Duodenal mucosa (tissue), 2 donors: ENCODE measurements around the gene GAA.

ENCODE experiments used
- H3K27ac ChIP-seq: one replicate; pipeline ENCODE4 v1.7.0; 2013; ENCODE audit warnings: low read depth, low read length
- H3K27me3 ChIP-seq, 2 donors: one replicate each; pipeline ENCODE4 v1.7.0; 2013; ENCODE audit warnings: low read length in 2 of 2, control low read depth in 1 of 2; ENCODE audit not compliant: insufficient read depth in 2 of 2, control insufficient read depth in 1 of 2
- H3K36me3 ChIP-seq, 2 donors: one replicate each; pipeline ENCODE4 v1.7.0; 2013; ENCODE audit warnings: low read length in 2 of 2, control low read depth in 1 of 2; ENCODE audit not compliant: insufficient read depth in 2 of 2, control insufficient read depth in 1 of 2
- H3K4me1 ChIP-seq, 2 donors: one replicate each; pipeline ENCODE4 v1.7.0; 2013; ENCODE audit warnings: low read length in 2 of 2, control low read depth in 1 of 2; ENCODE audit not compliant: insufficient read depth in 2 of 2, control insufficient read depth in 1 of 2
- H3K4me3 ChIP-seq, 2 donors: one replicate each; pipeline ENCODE4 v1.7.0; 2013; ENCODE audit warnings: low read length in 2 of 2, low read depth in 1 of 2
- H3K9ac ChIP-seq, 2 donors: one replicate each; pipeline ENCODE4 v1.7.0; 2013; ENCODE audit warnings: low read length in 2 of 2, low read depth in 1 of 2
- H3K9me3 ChIP-seq, 2 donors: one replicate each; pipeline ENCODE4 v1.7.0; 2013; ENCODE audit warnings: low read length in 2 of 2, control low read depth in 1 of 2; ENCODE audit not compliant: control insufficient read depth in 1 of 2

Gene GAA

GRCh38 chr17:80126449-80126715 is 25.0 kb downstream of the GAA start:
- H3K36me3 ChIP-seq = no peaks in the 10 kb centered on the region
- peaks cover 0 to 7% of the 10 kb centered on the region in 2 donors for H3K27me3 ChIP-seq
- no peak overlapping the region for H3K9ac ChIP-seq
- H3K4me1 ChIP-seq = no peaks in the 10 kb centered on the region
- no peak overlapping the region for H3K4me3 ChIP-seq
- H3K27ac ChIP-seq = no peak overlapping the region
- no peaks in the 10 kb centered on the region for H3K9me3 ChIP-seq

GRCh38 chr17:80129006-80129565 is 27.7 kb downstream of the GAA start:
- Histone ChIP-seq H3K36me3 (peaks cover 6 to 9% of the 10 kb centered on the region in 2 donors), H3K9ac (no peak overlapping the region), H3K27ac (no peak overlapping the region), H3K4me1 (no peaks in the 10 kb centered on the region), H3K9me3 (no peaks in the 10 kb centered on the region), H3K4me3 (no peak overlapping the region), H3K27me3 (peaks cover 0 to 7% of the 10 kb centered on the region in 2 donors)

GRCh38 chr17:80130992-80131391 is 29.6 kb downstream of the GAA start:
- H3K4me1 ChIP-seq = no peaks in the 10 kb centered on the region
- peaks cover 0 to 7% of the 10 kb centered on the region in 2 donors for H3K27me3 ChIP-seq
- no peak overlapping the region for H3K27ac ChIP-seq
- H3K4me3 ChIP-seq = no peak overlapping the region
- peaks cover 6 to 28% of the 10 kb centered on the region in 2 donors for H3K36me3 ChIP-seq
- H3K9me3 ChIP-seq = no peaks in the 10 kb centered on the region
- H3K9ac ChIP-seq = no peak overlapping the region

- Histone ChIP-seq H3K27ac (no peak overlapping the region), H3K9me3 (no peaks in the 10 kb centered on the region), H3K27me3 (peaks cover 0 to 5% of the 10 kb centered on the region in 2 donors), H3K4me1 (no peaks in the 10 kb centered on the region), H3K36me3 (peaks cover 21 to 48% of the 10 kb centered on the region in 2 donors), H3K4me3 (no peak overlapping the region), H3K9ac (no peak overlapping the region)
These were observed 31.7 kb downstream of the GAA start for GRCh38 chr17:80132906-80133625.

GRCh38 chr17:80133626-80133970 is 32.2 kb downstream of the GAA start:
- Histone ChIP-seq H3K36me3 (peaks cover 25 to 53% of the 10 kb centered on the region in 2 donors), H3K9me3 (no peaks in the 10 kb centered on the region), H3K4me3 (no peak overlapping the region), H3K9ac (no peak overlapping the region), H3K27me3 (no peaks in the 10 kb centered on the region), H3K27ac (no peak overlapping the region), H3K4me1 (no peaks in the 10 kb centered on the region)

- H3K9me3 ChIP-seq = no peaks in the 10 kb centered on the region
- H3K4me1 ChIP-seq = no peaks in the 10 kb centered on the region
- H3K27ac ChIP-seq = no peak overlapping the region
- no peaks in the 10 kb centered on the region for H3K27me3 ChIP-seq
- H3K4me3 ChIP-seq = no peak overlapping the region
- H3K36me3 ChIP-seq = peaks cover 48 to 88% of the 10 kb centered on the region in 2 donors
- H3K9ac ChIP-seq = no peak overlapping the region
These were observed 35.8 kb downstream of the GAA start for GRCh38 chr17:80137131-80137530.

- no peak overlapping the region for H3K9ac ChIP-seq
- no peak overlapping the region for H3K27ac ChIP-seq
- peaks cover 51 to 99% of the 10 kb centered on the region in 2 donors for H3K36me3 ChIP-seq
- no peaks in the 10 kb centered on the region for H3K27me3 ChIP-seq
- no peaks in the 10 kb centered on the region for H3K4me1 ChIP-seq
- no peak overlapping the region for H3K4me3 ChIP-seq
- no peaks in the 10 kb centered on the region for H3K9me3 ChIP-seq
These were observed 37.6 kb downstream of the GAA start for GRCh38 chr17:80138856-80139426.

GRCh38 chr17:80141463-80142165 is 40.2 kb downstream of the GAA start:
- H3K27ac ChIP-seq = no peak overlapping the region
- H3K4me1 ChIP-seq = peaks cover 17 to 19% of the 10 kb centered on the region in 2 donors
- H3K36me3 ChIP-seq = peaks cover 48 to 77% of the 10 kb centered on the region in 2 donors
- no peaks in the 10 kb centered on the region for H3K27me3 ChIP-seq
- no peak overlapping the region for H3K4me3 ChIP-seq
- no peak overlapping the region for H3K9ac ChIP-seq
- H3K9me3 ChIP-seq = no peaks in the 10 kb centered on the region

- no peak overlapping the region for H3K9ac ChIP-seq
- peaks cover 37 to 64% of the 10 kb centered on the region in 2 donors for H3K36me3 ChIP-seq
- H3K4me3 ChIP-seq = no peak overlapping the region
- H3K27ac ChIP-seq = no peak overlapping the region
- H3K9me3 ChIP-seq = no peaks in the 10 kb centered on the region
- H3K4me1 ChIP-seq = peaks cover 17 to 21% of the 10 kb centered on the region in 2 donors
- H3K27me3 ChIP-seq = no peaks in the 10 kb centered on the region
These were observed 41.5 kb downstream of the GAA start for GRCh38 chr17:80142929-80143328.
